ENCODE results near the gene UNC119.
A peak's percentile ranks its signal among the peaks of the same experiment; 100 is the strongest.
"Not testable (repeated sequence)": the region's sequence is repeated elsewhere in the genome, so short reads cannot be mapped to it uniquely, and the experiment has no call there.

Gene UNC119

DNA sequence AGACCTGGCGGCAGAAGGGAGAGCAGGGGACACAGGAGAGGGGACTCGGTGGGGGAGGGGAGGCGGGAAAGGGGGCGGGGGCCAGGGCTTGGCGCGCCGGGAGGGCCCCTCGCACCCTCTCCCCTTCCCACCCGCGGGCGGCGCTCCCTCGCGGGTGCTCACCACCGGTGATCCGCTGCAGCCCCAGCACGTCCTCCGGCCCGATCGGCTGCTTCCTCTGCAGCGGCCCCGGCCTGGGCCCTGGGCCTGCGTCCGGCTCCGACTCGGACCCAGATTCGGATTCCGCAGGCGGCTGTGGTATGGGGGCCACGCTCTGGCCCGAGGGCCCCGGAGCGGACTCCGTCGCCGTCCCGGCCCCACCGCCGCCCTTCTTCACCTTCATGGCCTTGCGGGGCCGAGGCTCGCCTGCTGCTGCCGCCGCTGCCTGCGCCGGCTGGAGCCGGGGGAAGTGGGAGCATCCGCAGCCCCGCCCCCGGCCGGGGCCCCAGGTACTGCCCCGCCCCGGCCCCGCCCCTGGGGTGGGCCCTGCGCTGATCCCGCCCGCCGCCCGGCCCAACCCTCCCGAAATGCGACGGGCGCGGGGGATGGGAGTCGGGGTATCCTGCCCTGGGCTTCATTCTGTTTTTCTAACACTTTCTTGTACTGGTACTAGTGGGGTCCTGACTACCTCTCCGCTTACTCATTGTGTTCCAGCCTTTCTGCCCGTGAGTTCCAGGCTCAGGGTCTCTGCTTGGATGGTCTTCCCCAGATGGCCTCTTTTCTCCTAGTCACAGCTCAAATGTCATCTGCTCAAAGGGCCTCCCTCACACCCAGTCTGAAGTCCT lies at the start of gene UNC119:
TSS of gene UNC119 (minus strand) at position 449 of the 824 bp plus-strand sequence. CDS start at position 382, 67 bp downstream.
- DNase-seq: peak; percentile 86

DNA sequence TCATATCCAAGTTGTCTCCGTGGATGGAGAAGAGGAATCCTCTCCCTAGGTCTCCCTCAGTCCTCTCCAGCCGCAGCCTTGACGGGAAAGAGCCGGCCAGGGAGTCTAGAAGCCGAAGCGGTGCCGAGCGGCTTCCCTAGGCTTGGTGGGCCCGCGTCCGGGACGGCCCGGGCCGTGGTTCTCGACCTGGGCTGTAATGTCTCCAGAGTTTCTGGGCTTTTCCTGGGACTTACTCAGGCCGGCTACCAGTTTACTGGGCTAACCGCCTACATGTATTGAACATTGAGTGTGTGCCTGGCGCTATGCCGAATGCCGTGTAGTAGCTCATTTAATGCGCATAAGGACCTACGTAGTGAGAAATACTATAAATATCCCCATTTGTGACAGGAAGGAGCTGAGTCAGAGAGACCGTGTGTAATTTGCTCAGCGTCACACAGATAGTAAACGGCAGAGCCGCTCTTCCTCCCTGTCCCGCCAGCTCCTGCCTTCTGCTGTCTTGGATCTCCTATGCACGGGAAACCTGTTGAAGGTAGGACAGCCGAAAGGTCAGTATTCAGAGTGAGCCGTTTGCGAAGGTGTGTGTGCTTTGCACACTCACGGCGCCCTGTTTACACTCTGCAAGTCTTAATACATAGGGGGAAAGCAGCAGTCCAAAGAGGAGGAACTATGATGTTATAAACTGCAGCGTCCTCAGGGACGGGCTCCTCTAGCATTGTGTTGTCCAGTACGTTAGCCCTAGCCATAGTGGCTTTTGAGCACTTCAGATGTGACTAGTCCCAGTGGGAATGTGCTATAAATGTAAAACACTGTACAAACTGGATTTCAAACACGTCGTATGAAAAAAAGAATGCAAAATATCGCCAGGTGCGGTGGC lies 47.1 kb upstream of the UNC119 start:
- DNase-seq: peak; percentile 79

DNA sequence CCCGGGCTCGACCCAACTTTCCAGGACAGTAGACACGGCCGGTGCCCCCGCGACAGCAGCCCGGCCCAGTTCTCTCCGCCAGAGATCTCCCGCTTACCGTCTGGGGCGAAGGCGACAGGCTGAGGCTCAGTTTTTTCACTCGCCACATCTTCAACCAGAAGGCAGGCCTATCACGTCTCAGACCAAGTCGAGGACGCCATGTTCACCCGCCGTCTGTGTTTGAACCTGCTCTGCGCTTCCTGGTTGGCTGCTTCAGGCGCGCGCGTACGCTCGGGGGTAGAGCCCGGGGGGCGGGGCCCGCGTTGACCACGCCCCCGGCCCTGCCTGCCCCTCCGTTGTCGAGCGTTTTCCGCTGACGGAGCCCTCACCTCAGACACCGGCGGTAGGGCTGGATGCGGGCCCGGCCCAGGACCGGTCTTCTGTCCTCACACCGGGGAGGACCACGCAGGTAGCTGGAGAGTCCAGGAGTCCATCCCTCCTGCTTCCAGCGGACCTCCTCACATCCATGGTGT lies 46.4 kb upstream of the UNC119 start, which contains the start of gene SPAG5:
TSS of gene SPAG5 (minus strand) at position 227 of the 512 bp plus-strand sequence. CDS start at position 148, 79 bp downstream.
- peak; percentile 97 for DNase-seq

DNA sequence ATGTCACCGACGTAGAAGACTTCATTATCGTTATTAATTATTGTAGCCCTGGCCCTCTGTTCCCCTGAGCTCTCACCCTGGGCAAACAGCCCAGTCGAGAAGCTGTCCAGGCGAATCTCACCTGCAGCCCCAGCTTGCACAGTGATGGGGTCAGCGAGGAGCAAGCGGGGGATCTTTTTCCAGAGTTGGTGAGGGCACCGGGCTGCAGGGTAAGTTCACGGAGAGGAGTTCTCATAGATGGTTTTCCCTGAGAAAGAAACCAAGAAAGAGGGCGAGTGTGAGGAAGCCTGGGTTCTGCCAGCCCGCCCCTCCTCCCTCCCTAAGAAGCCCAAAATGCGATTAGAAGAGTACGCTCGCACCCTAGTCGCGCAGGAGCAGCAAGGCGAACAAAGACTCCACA lies 46.0 kb upstream of the UNC119 start:
- no peak for DNase-seq

DNA sequence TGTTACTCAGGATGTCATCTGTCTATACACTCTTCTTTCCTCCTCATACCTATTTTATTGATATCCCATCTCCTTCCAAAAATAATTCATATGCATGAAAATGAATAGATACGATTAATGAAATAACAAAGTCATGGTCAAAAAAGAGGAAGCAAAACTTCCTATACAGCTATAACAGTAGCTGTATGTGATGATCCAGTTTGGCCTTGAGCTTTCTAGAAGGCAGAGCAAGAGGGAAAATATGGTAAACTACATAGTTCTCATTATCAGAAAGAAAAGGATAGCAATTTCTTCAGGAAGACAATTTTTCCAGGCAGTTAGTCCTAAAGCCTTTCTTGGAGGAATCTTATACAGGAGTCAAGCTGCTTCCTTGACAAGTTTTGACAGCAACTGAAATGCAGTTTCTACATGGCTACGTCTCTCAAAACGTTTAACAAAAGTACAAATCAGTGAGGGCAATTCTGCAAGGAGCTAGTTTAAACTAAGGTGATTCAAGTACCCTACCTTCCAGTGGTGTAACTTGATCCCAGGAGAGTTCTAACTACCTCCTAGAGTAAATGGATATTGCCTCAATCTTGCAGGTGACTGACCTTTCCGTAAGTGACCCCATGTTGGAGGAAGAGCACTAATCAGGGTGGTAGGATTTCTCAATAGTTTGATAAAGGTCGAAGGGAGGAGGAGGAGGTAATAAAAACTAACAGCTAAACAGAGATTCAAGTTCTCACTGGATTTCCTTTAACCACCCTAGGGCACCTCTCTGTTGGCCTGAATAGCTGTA lies 45.4 kb upstream of the UNC119 start:
- DNase-seq: no peak

DNA sequence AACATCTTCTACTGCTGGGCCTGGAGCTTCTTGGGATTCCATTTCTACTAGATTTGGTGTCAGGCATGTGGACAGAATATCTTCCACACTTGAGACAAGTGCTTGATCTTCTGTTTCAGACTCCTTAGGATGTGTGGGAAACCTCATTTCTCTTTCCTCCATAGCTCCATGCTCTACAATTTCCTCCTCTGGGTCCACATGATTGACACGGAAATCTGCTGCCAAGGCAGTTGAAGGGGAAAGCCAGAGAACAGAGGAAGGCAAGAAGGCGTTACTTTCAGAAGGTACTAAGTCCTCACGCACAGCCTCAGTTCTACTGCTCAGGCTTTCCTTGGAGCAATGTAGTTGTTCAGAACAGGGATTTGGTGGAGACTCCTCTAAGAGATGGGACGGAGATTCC lies 39.8 kb upstream of the UNC119 start:
- no peak for DNase-seq

DNA sequence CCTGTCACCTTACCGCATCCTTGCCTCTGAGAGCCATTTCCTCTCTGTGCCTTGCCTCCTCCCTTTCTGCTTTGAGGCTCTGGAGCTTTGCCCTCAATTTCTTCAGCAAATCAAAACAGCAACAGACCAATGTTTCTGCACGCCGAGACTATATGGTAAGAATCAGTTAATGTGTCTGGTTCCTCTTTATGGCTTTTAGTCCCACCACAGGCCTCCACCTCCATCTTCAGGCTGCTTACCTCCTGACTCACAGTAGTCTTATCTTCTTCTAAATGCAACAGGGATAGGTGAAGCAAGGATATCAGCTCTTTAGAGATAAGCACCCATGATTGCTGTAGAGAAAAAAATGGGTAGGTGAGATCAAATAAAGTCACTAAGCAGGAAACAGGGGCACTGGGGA lies 33.4 kb upstream of the UNC119 start:
- DNase-seq: no peak

DNA sequence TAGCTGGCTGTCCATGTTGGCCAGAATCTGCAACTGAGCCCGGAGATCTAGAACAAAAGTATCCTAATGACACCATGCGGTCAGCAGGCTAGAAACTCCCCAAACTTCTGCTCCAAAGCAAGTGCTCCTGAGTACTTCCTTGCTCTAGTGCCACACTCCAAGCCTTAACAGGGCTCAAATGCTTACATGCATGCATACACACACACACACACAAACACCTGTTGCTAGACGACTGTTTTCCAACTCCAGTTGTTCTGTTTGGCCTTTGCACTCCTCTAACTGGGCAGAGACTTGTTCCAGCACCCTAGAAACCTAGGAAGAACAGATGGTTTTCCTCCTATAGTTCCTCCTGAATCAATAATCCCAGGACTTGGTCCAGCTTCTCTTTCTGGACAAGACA lies 32.0 kb upstream of the UNC119 start:
- DNase-seq: no peak

DNA sequence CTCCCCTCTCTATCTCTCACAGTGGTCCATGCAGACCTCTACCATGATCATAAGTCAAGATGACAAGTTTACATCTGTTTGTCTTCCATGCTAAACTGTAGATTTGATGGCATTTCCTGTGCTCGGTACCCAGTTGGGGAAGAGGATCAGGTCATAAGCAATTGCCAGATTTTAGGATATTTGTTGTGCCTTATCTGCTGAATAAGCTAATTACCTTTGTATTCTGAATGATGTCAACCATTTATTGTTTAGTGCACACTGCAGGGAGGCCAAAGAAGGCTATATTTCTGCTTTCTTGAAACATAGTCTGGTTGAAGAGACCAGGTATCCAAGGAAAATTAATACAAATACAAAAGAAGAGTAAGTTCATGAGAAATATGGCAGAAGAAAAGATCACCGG lies 30.1 kb upstream of the UNC119 start:
- no peak for DNase-seq

DNA sequence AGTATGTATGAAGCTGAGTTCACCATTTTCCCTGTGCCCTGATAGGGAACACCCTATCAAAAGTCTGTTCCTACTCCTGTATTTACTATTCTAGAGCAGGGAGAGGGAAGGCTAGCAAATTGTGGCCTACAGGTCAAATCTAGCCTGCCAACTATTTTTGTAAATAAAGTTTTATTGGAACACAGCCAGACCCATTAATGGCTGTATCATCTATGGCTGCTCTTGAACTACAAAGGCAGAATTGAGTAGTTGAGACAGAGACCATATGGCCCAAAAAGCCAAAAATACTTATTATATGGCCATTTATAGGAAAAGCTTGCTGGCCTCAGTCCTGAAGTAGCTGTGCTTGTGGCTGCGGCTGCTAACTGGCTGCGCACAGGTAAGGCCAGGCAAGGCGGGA lies 28.5 kb upstream of the UNC119 start:
- DNase-seq: no peak

DNA sequence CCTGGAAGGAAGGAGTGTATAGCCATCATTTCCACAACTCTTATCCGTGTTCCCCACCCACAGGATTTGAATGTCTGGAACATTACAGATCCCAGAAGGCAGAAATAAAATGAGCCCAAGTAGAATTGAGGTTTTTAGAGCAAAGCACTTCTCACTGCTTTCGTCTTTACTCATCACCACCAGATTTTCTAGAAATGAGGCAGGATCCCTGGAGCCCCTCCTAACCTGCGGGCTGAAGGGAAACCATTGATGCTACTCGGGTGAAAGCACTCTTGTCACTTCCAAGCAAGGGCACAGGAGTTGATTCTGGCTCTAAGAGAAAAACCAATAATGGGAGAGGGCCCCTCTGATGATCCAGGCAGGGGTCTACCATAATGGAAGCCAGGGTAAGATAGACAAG lies 27.1 kb upstream of the UNC119 start:
- peak; percentile 89 for DNase-seq

DNA sequence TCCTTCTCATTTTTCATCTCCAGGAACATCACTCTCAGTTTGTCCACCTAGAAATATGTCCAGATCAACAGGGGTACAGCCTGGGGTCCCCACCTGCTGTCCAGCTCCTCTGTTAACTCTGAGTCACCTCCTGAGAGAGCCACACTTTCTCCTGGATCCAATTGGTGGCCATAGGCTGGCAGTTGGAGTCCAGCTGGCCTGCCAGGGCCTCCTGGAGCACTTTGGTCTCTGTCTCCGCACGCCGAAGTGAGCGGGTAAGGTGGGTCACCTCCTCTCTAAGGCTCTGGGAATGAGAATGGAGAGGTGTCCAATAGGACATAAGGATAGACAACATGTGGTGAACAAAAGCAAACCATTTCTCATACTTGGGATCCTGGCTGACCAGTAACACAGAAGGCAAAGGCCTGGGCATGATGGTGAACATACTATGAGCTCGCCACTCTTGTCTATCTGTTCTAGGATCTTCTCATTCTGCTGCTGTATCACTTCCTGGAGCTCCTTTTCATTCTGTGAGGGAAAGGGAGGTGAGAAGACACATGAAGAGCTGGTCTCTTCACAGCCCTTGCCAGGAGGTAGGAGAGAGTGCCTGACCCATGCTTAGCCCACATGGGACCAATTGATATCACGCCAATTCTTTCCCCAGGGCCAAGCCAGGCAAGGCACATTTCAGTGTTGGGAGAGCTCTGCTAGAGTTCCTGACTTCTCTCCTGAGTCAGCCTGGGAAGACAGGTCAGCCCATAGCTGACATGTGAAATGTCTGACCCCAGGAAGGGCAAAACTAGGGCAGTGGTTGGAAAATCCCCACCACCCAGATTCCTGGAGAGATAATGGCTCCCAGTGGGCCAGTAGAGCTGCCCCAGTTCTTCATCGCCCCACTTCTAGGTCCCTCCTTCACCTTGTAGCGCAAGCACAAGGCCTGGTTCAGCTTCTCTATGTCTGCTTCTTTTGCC lies 26.1 kb upstream of the UNC119 start:
- DNase-seq: no peak

DNA sequence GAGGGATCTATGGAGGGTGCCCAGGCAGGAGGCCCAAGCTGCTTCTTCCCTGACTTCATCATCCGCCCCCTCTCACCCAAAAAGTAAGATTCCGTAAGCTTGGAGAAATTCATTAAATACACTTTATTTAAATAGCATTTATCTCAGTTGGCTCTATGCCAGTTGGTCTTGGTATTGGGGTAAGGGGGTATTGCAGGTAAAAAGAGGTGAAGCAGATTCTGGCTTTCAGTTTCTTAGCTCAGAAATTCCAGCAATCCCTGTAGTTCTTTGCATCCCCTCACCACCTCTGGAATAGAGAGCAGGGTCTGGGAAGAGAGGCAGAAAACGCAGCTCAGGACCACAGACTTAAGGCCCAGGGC lies 25.0 kb upstream of the UNC119 start:
- no peak for DNase-seq

DNA sequence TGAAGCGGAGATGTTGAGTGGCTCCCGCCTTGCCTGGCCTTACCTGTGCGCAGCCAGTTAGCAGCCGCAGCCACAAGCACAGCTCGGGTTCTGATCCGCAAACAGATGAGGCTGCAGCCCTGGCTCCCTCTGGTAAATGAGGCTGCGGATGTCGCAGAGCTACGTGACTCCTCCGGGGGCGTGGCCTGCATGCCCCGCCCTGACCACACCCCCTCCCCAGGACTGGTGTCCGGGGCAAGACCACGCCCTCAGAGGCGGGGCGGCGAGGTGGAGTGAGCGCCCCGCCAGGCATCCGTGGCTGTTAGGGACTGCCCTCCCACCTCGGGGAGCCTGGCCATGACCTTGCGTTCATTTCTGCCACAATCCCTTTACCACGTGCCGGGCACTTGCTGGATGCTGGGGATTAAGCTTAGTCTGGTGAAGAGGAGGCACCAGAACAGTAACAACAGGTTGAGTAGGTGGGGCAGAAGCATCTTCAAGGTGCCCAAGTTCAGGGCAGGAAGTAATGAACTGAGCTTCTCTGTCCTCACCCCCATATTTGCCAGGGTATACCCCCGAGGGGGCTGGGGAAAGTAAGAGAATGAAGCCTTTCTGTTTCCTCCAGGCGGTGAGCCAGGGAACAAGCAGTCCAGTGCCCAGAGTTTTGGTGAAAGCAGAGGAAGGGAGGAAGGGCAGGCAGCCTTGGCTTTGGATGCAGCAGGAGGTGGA lies 24.5 kb upstream of the UNC119 start, which contains the start of gene ALDOC:
TSS of gene ALDOC (minus strand) at position 138 of the 708 bp plus-strand sequence. CDS start 1,363 bp downstream, outside the sequence.
- peak; percentile 98 for DNase-seq

DNA sequence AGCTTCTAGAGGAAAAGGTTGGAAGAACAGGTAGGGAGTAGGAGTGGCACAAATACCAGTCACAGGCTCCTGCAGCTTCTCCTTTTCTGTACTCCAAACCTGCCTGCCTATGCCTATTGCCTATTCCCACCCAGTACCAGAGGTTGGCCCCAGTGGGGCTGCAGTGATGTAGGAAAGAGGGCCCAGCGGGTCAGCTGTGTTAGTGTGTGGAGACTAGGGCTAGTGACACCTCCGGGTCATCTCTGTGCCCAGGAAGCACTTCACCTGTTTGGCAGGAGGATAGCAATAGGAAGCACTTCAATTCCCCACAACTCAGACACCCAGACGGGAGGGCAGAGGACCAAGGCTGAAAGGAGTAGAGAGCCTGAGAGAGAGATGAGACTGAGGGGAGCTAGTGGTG lies 23.6 kb upstream of the UNC119 start:
- DNase-seq: not testable (repeated sequence)

DNA sequence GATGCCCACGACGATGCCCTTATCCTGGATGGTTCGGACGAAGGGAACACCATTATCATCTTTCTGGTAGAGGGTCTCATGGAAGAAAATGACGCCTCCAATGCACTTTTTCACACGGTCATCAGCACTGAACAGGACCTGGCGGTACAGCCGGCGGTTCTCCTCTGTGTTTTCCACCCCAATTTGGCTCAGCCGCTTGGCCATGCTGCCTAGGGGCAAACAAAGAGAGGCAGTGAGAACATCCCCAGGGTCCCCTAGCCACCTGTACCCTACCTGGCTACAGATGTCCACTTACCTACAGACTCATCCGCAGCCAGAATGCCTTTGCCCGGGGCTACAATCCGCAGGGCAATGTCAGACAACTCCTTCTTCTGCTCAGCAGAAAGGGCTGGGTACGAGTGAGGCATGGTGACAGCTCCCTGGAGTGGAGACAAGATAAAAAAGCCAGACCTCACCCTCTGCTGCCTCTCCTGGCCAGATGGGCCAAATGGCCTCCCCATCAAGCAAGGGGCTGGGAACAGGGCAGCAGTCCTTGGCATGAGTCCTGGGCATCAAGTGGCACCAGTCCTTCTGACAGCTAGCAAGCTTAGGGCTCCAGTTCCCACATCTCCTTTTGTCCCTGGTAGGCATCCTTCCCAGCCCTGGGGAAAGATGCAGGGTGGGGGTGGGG lies 22.8 kb upstream of the UNC119 start:
- no peak for DNase-seq

DNA sequence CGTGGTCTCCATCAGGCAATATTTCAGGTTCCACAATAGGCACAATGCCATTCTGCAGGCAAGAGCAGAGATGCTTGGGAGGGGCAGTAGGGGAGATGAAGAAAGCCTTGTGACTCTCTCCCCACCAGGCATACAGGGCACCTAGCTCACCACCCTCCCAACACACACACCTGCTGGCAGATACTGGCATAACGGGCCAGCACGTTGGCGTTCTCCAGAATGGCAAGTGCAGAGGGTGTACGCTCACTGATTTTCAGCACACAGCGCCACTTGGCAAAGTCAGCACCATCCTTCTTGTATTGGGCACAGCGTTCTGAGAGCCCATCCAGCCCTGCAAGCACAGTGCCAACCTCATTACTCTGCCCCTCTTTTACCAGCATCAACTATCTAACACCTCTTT lies 22.1 kb upstream of the UNC119 start:
- peak; percentile 15 for DNase-seq

DNA sequence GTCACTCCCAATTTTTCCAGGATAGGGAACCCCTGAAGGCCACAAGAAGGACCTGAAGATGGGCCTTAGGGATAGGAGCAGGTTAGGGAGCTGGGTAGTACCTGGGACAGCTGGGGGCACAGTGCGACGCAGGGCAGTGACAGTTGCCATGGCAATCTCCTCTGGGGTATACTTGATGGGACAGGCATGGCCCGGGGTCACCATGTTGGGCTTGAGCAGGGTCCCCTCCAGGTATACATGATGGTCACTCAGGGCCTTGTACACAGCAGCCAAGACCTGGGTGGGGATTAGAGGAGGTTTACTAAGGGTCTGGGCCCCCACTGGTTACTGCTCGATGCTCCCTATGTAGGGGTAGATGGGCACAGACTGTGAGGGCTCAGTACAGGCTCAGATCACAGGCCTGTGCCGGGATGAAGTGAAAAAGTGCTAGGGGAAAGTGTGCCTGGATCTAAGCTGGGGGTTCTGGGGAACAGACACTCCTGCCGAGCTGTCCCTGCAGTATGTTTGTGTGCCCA lies 21.6 kb upstream of the UNC119 start:
- DNase-seq: no peak

DNA sequence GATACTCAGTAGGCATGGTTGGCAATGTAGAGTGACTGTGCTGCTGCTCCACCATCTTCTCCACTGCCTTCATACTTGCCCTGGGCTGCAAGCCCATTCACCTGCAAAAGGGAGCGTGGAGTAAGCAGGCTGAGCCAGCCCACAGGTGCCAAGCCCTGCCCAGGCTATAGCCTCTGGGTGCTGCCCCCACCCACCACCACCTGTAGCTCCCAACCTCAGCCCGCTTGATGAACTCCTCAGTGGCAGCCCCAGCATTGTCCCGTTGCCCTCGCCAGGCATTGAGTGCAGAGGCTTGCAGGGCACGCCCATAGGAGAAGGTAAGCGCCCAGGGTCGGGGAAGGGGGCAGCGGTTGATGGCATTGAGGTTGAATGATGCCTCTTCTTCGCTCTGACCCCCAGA lies 21.1 kb upstream of the UNC119 start:
- no peak for DNase-seq

DNA sequence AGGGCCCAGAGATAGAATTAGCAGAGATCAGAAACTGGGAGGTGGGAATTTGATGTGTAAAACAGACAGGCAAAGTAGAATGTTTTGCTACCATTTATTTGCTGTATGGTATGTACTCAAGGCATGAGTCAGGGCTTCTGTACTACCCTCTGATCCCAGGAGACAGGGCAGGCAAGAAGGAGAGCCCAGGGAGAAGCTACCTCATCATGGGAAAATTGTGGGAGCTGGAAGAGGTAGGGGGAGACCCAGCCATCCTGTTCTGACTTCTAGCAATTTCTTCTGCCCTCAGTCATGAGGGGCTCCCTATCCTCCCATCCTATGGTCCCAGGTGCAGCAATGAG lies 20.6 kb upstream of the UNC119 start:
- no peak for DNase-seq
